Measurements from ENCODE around the gene ALK. TPM values are rescaled to one million over a fixed set of nuclear protein-coding genes. Genes with fewer than 3 reads are reported as not detected.

ALK gene
- total RNA-seq, 1 experiment from 2014 or later: not detected

- Histone ChIP-seq H2BK15ac (ENCODE audit: low read depth, low read length) (no peak overlapping the region), H3K4ac (ENCODE audit: low read depth, low read length) (no peak overlapping the region), H2BK120ac (ENCODE audit: low read depth, low read length, poor library complexity, severe bottlenecking) (no peak overlapping the region), H3K27me3 (ENCODE audit: insufficient read depth, low read length) (no peaks in the 10 kb centered on the region), H2AFZ (ENCODE audit: low read length) (no peak overlapping the region), H3K18ac (ENCODE audit: insufficient read length, low read depth, low read length) (no peak overlapping the region), H2BK5ac (ENCODE audit: insufficient read length, low read length) (no peak overlapping the region), H4K8ac (replicated peaks; ENCODE audit: insufficient read length, low read depth, low read length) (no peak overlapping the region), H2AK5ac (ENCODE audit: insufficient read length, low read length) (no peak overlapping the region), H2BK12ac (ENCODE audit: insufficient read length, low read depth, low read length) (no peak overlapping the region), H3K23ac (ENCODE audit: insufficient read length, low read depth, low read length) (no peak overlapping the region), H3K79me2 (ENCODE audit: insufficient read depth, low read length) (no peaks in the 10 kb centered on the region), H4K91ac (ENCODE audit: insufficient read length, low read depth, low read length) (no peak overlapping the region), H3K4me2 (ENCODE audit: insufficient read depth, insufficient read length, low read length) (no peak overlapping the region), H3K14ac (ENCODE audit: insufficient read depth, low read length) (no peak overlapping the region), H3K27ac (ENCODE audit: insufficient read length, low read depth, low read length) (no peak overlapping the region), H3K9me3 (ENCODE audit: control insufficient read depth, low read depth, low read length) (no peaks in the 10 kb centered on the region), H3T11ph (ENCODE audit: low read length) (no peak overlapping the region), H3K4me1 (ENCODE audit: insufficient read depth, low read length) (no peaks in the 10 kb centered on the region; the same call in 1 of the 2 replicates), H4K20me1 (ENCODE audit: control insufficient read depth, insufficient read depth, insufficient read length) (no peaks in the 10 kb centered on the region), H3K9ac (ENCODE audit: extremely low read depth, insufficient read length, low read length) (no peak overlapping the region), H3K56ac (ENCODE audit: insufficient read length, low read depth, low read length) (no peak overlapping the region), H3K23me2 (ENCODE audit: insufficient read length, low read depth, low read length, poor library complexity, severe bottlenecking) (no peaks in the 10 kb centered on the region), H2BK20ac (ENCODE audit: low read depth, low read length, poor library complexity, severe bottlenecking) (no peak overlapping the region), H3K79me1 (ENCODE audit: insufficient read depth, low read depth, low read length, poor library complexity, severe bottlenecking) (no peaks in the 10 kb centered on the region), H4K5ac (ENCODE audit: insufficient read length, low read depth, low read length) (no peak overlapping the region)
- Mint-ChIP-seq H3K27ac (no peak overlapping the region), H3K27me3 (ENCODE audit: low read depth) (no peaks in the 10 kb centered on the region; the same call in 1 of the 2 replicates), H3K9me3 (no peaks in the 10 kb centered on the region), H3K36me3 (ENCODE audit: insufficient read depth in 1 of 3, low read depth in 3 of 3) (no peaks in the 10 kb centered on the region), H3K4me1 (peaks cover 7 to 12% of the 10 kb centered on the region in 2 experiments; a peak in 3 of 4 replicates), H3K4me3 (no peak overlapping the region; a peak in 1 of 5 replicates)
- no CpG with 5 or more reads among the region's 7 CpGs for WGBS (ENCODE audit: extremely low coverage, insufficient read length, low lambda C conversion rate)
- no peak for TF ChIP-seq CTCF (conservative IDR thresholded peaks at IDR 0.05)
- DNase-seq: no peak
Observed at GRCh38 chr2:29729401-29729800, 192.0 kb downstream of the ALK start.
